Transverse colon (tissue), 4 donors: ENCODE measurements around the gene CPA3. TPM values are rescaled to one million over a fixed set of nuclear protein-coding genes. Genes with fewer than 3 reads are reported as not detected.

Experiments
- DNase-seq: peaks from one replicate; pipeline ENCODE4 v3.0.0-alpha.2; 2019
- H3K27ac ChIP-seq, 4 donors: fragments of 200-600 bp; sonication (generic); 2 replicates each; pipeline ENCODE4 v1.5.1; 2016 to 2018; ENCODE audit warnings: inconsistent platforms in 4 of 4
- H3K27me3 ChIP-seq: fragments of 200-600 bp; sonication (generic); 2 replicates; pipeline ENCODE4 v1.5.1; 2017; ENCODE audit warnings: inconsistent platforms
- H3K36me3 ChIP-seq, 4 donors: fragments of 200-600 bp; sonication (generic); 2 replicates each; pipeline ENCODE4 v1.5.1; 2017 to 2019; ENCODE audit warnings: inconsistent platforms in 4 of 4
- H3K4me1 ChIP-seq, 4 donors: fragments of 200-600 bp; sonication (generic); 2 replicates each; pipeline ENCODE4 v1.5.1; 2017 to 2020; ENCODE audit warnings: inconsistent platforms in 4 of 4
- H3K4me3 ChIP-seq, 4 donors: fragments of 200-600 bp; sonication (generic); 1 replicate in 1 of 4; 2 replicates in 3 of 4; pipeline versions ENCODE4 v1.5.1 to v1.6.1; 2017 to 2019; ENCODE audit warnings: inconsistent platforms in 4 of 4
- H3K9me3 ChIP-seq, 2 donors: fragments of 200-600 bp; sonication (generic); 2 replicates each; pipeline ENCODE4 v1.5.1; 2017 to 2019; ENCODE audit warnings: inconsistent platforms in 2 of 2
- EP300 ChIP-seq: sonication (generic); formaldehyde crosslinking; IDR thresholded peaks from one replicate; pipeline ENCODE4 v1.6.1; 2017; ENCODE audit warnings: antibody characterized with exemption, low read depth
- POLR2A ChIP-seq: fragments of 450-650 bp; IDR thresholded peaks from one replicate; pipeline ENCODE4 v1.6.1; 2016; ENCODE audit warnings: antibody characterized with exemption, mild to moderate bottlenecking, moderate library complexity
- POLR2AphosphoS5 ChIP-seq, 3 donors: sonication (generic); formaldehyde crosslinking; IDR thresholded peaks; one replicate each; pipeline ENCODE4 v1.6.1; 2016; ENCODE audit warnings: antibody characterized with exemption in 3 of 3
- WGBS, 2 donors: methylation state at CpG; one replicate each; pipeline ENCODE4 v1.1.5; 2018; ENCODE audit warnings: low coverage in 1 of 2; 5-methylcytosine and 5-hydroxymethylcytosine counted together
- in situ Hi-C, 4 donors: fragments of 200-750 bp; cut with MboI; loops; one replicate each; pipeline versions ENCODE4 v1.15.0 to v1.15.1; 2017; ENCODE audit warnings: low sequenced_read_pairs in 3 of 4, low pct_ligation_motif_present in 1 of 4, low pct_unique_long_range_greater_than_20kb in 1 of 4
- intact Hi-C: fragments of 100-400 bp; cut with DNase I; formaldehyde crosslinking; loops from one replicate; pipeline ENCODE4 v1.15.1; 2023; ENCODE audit warnings: low total_unique reads
- total RNA-seq, 4 donors: library from RNA; depleted of rRNA; stranded (reverse); fragments of >200 nt; gene quantifications; one replicate each; pipeline ENCODE4 v1.1.0, GENCODE V29; 2016
- TF ChIP-seq, protein P1 (sequence below), 5 experiments: fragments of 200-600 bp in 3 of 5; fragments of 450-650 bp in 2 of 5; sonication (generic) in 3 of 5; IDR thresholded peaks; 1 replicate in 2 of 5; 2 replicates in 3 of 5; pipeline ENCODE4 v1.5.1; 2016 to 2017; ENCODE audit warnings: antibody characterized with exemption in 5 of 5, inconsistent platforms in 3 of 5, mild to moderate bottlenecking in 2 of 5, moderate library complexity in 1 of 5

The CPA3 gene
- total RNA-seq, 4 donors from 2014 or later, result 0.80 to 5.6 (median 4.3) TPM

DNA sequence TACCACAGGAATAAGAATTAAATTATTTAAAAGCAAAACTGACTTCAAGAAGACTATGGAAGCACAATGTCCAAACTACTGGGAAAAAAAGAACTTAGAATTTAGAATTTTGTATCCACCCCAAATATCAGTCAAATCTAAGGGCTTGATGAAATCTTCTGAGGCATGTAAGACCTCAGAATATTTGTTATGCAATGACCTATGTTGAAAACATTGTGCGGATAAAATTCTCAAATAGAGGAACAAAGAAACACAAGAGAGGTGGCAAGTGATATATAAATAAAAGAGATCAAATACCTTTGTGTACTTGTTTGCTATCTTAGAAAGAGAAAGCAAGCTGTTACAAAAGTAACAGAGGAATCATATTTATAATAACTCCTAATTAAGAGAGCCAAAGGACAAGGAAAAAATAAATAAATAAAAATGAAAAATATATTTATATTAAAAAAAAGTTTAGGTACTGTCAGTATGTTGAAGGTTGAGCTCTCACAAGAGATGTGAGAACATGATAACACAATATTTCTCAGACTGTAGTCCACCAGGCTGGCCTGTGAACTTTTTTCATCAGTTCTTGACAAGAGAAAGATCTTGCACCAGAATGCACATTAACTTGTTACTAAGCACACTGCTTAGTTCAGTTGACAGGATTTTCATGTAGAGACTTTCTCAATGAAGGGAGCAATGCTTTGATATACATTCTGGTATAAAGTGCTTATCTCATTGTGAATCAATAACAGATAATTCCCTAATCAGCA is 50.0 kb downstream of the CPA3 start:
- no peak overlapping the region for H3K27ac ChIP-seq
- TF ChIP-seq POLR2AphosphoS5 (IDR thresholded peaks at IDR 0.05) (no peak), EP300 (no peak), POLR2A (no peak)
- TF ChIP-seq, protein P1, sequence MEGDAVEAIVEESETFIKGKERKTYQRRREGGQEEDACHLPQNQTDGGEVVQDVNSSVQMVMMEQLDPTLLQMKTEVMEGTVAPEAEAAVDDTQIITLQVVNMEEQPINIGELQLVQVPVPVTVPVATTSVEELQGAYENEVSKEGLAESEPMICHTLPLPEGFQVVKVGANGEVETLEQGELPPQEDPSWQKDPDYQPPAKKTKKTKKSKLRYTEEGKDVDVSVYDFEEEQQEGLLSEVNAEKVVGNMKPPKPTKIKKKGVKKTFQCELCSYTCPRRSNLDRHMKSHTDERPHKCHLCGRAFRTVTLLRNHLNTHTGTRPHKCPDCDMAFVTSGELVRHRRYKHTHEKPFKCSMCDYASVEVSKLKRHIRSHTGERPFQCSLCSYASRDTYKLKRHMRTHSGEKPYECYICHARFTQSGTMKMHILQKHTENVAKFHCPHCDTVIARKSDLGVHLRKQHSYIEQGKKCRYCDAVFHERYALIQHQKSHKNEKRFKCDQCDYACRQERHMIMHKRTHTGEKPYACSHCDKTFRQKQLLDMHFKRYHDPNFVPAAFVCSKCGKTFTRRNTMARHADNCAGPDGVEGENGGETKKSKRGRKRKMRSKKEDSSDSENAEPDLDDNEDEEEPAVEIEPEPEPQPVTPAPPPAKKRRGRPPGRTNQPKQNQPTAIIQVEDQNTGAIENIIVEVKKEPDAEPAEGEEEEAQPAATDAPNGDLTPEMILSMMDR (IDR thresholded peaks at IDR 0.05), result no peak
- DNase-seq, result no peak
- H3K9me3 ChIP-seq, result no peaks in the 10 kb centered on the region
- H3K4me3 ChIP-seq, result no peak overlapping the region
- no peaks in the 10 kb centered on the region for H3K36me3 ChIP-seq
- in situ Hi-C loops (no loop called here), intact Hi-C loops (no loop called here)
- 86 to 90% methylated on average over 1 of the region's 1 CpG for WGBS, 2 donors
- H3K4me1 ChIP-seq, result no peaks in the 10 kb centered on the region
- H3K27me3 ChIP-seq, result no peaks in the 10 kb centered on the region

- intact Hi-C loops, result no loop called here
- Histone ChIP-seq H3K36me3 (no peaks in the 10 kb centered on the region), H3K9me3 (no peaks in the 10 kb centered on the region), H3K4me3 (no peak overlapping the region), H3K4me1 (no peaks in the 10 kb centered on the region), H3K27ac (no peak overlapping the region), H3K27me3 (no peaks in the 10 kb centered on the region)
- 86% methylated on average over 2 of the region's 2 CpGs; no CpG with 5 or more reads in 1 of the 2 donors for WGBS, 2 donors
- TF ChIP-seq POLR2AphosphoS5 (IDR thresholded peaks at IDR 0.05) (no peak), EP300 (no peak), POLR2A (no peak)
- TF ChIP-seq, protein P1 (IDR thresholded peaks at IDR 0.05), result no peak
- in situ Hi-C loops, result no loop called here
- no peak for DNase-seq
Observed at GRCh38 chr3:148916132-148916531, 51.0 kb downstream of the CPA3 start.

DNA sequence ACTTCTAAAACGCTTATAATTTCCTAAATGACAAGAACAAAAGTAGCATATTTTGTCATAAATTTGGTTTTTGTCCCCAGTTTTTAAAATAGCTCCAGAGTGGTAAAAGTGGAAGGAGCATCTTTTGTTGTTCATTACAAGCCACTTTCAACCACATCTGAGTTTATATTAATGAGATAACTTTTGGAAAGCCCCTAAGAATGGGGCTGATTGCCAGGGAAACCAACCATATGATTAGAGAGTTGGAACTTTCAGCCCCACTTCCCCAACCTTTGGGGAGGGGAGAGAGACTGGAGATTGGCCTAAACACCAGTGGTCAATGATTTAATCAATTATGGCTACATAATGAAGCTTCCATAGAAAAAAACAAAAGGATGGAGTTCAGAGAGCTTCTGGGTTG is 57.4 kb downstream of the CPA3 start:
- H3K9me3 ChIP-seq, result no peaks in the 10 kb centered on the region
- no peaks in the 10 kb centered on the region for H3K4me1 ChIP-seq
- in situ Hi-C loops, result no loop called here
- 63 to 78% methylated on average over 1 of the region's 1 CpG for WGBS, 2 donors
- TF ChIP-seq POLR2AphosphoS5 (IDR thresholded peaks at IDR 0.05) (no peak), POLR2A (no peak), EP300 (no peak)
- TF ChIP-seq, protein P1 (IDR thresholded peaks at IDR 0.05), result no peak
- no peaks in the 10 kb centered on the region for H3K36me3 ChIP-seq
- intact Hi-C loops, result no loop called here
- H3K27ac ChIP-seq, result no peak overlapping the region
- DNase-seq, result no peak
- H3K4me3 ChIP-seq, result no peak overlapping the region
- H3K27me3 ChIP-seq, result no peaks in the 10 kb centered on the region

DNA sequence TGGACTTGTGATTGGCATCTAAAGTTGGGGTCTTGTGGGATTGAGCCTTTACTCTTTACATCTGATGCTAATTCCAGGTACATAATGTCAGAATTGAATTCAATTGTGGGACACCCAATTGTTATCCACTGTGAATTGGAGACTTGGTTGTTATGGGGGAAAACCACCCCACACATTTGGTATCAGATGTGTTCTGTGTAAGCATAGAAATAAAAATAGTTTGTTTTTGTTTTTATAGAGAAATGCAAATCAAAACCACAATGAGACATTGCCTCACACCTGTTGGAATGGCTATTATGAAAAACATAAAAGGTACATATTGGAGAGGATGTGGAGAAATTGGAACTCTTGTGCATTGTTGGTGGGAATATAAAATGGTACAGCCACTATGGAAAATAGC is 58.5 kb downstream of the CPA3 start:
- no peaks in the 10 kb centered on the region for H3K4me1 ChIP-seq
- no peaks in the 10 kb centered on the region for H3K36me3 ChIP-seq
- intact Hi-C loops (no loop called here), in situ Hi-C loops (no loop called here)
- DNase-seq, result no peak
- H3K27ac ChIP-seq, result no peak overlapping the region
- no peaks in the 10 kb centered on the region for H3K27me3 ChIP-seq
- no peaks in the 10 kb centered on the region for H3K9me3 ChIP-seq
- no peak for TF ChIP-seq POLR2AphosphoS5 (IDR thresholded peaks at IDR 0.05)
- TF ChIP-seq, protein P1 (IDR thresholded peaks at IDR 0.05), result no peak
- no peak for TF ChIP-seq POLR2A
- no peak for TF ChIP-seq EP300
- H3K4me3 ChIP-seq, result no peak overlapping the region
